EL (cell line): ENCODE measurements around the gene C15orf40.

Experiments used
- DNase-seq: peaks from one replicate; pipeline ENCODE4 v3.0.0-alpha.2; 2016

Gene C15orf40

GRCh38 chr15:82992436-82992998 is 18.9 kb downstream of the C15orf40 start:
- no peak for DNase-seq

GRCh38 chr15:82986442-82986780 is 25.0 kb downstream of the C15orf40 start:
- DNase-seq = no peak

GRCh38 chr15:82985688-82986441 is 25.6 kb downstream of the C15orf40 start, which contains the start of gene RAMAC:
Gene RAMAC, plus strand, starts transcription at chr15:82986210. Its CDS starts 2,809 bp downstream, at chr15:82989019.
- DNase-seq = peak; percentile 93

GRCh38 chr15:82980981-82981380 is 30.5 kb downstream of the C15orf40 start:
- no peak for DNase-seq

- DNase-seq = no peak
These were observed 31.7 kb downstream of the C15orf40 start for GRCh38 chr15:82979726-82980125.

- DNase-seq = no peak
These were observed 33.0 kb downstream of the C15orf40 start for GRCh38 chr15:82978438-82978837.

- no peak for DNase-seq
These were observed 34.4 kb downstream of the C15orf40 start for GRCh38 chr15:82977076-82977475.

GRCh38 chr15:82972990-82973389 is 38.4 kb downstream of the C15orf40 start:
- DNase-seq = no peak

GRCh38 chr15:82971218-82971984 is 40.0 kb downstream of the C15orf40 start:
- no peak for DNase-seq

GRCh38 chr15:82970696-82971095 is 40.7 kb downstream of the C15orf40 start:
- no peak for DNase-seq

GRCh38 chr15:82970078-82970686 is 41.3 kb downstream of the C15orf40 start:
- DNase-seq = no peak

- DNase-seq = no peak
These were observed 42.1 kb downstream of the C15orf40 start for GRCh38 chr15:82969353-82969752.

- DNase-seq = peak; percentile 42
These were observed 43.4 kb downstream of the C15orf40 start for GRCh38 chr15:82968066-82968465.

GRCh38 chr15:82966671-82967071 is 44.8 kb downstream of the C15orf40 start:
- DNase-seq = no peak

- DNase-seq = no peak
These were observed 46.5 kb downstream of the C15orf40 start for GRCh38 chr15:82964890-82965289.

- peak; percentile 6 for DNase-seq
These were observed 47.7 kb downstream of the C15orf40 start for GRCh38 chr15:82963471-82964341.

GRCh38 chr15:82960766-82961165 is 50.7 kb downstream of the C15orf40 start:
- no peak for DNase-seq

- no peak for DNase-seq
These were observed 52.0 kb downstream of the C15orf40 start for GRCh38 chr15:82959423-82959822.

GRCh38 chr15:82958638-82959037 is 52.8 kb downstream of the C15orf40 start:
- no peak for DNase-seq

GRCh38 chr15:82952158-82953081 is 59.0 kb downstream of the C15orf40 start, which contains the start of gene HOMER2:
Gene HOMER2, minus strand, starts transcription at chr15:82952720. Its CDS starts 185 bp downstream, at chr15:82952535.
- peak; percentile 19 for DNase-seq
